Liver (tissue), 9 donors: ENCODE measurements around the gene SMPD2. TPM values are rescaled to one million over a fixed set of nuclear protein-coding genes. Genes with fewer than 3 reads are reported as not detected.

Source experiments
- DNase-seq: peaks from one replicate; pipeline ENCODE4 v3.0.0-alpha.2; 2017; ENCODE audit warnings: low spot score
- H3K27ac ChIP-seq, 2 donors: one replicate each; pipeline ENCODE4 v1.7.0; 2013; ENCODE audit warnings: inconsistent platforms in 2 of 2, low read length in 2 of 2, control low read depth in 1 of 2, low read depth in 1 of 2, mild to moderate bottlenecking in 1 of 2
- H3K27me3 ChIP-seq, 4 donors: one replicate each; pipeline versions ENCODE4 v1.6.1 to v1.7.0; 2013; ENCODE audit warnings: low read length in 3 of 4, inconsistent platforms in 1 of 4, mild to moderate bottlenecking in 1 of 4, moderate library complexity in 1 of 4; ENCODE audit not compliant: control insufficient read depth in 4 of 4, insufficient read depth in 4 of 4
- H3K36me3 ChIP-seq, 4 donors: one replicate each; pipeline versions ENCODE4 v1.6.1 to v1.7.0; 2013; ENCODE audit warnings: low read length in 3 of 4, mild to moderate bottlenecking in 3 of 4, low read depth in 1 of 4, moderate library complexity in 1 of 4; ENCODE audit not compliant: control insufficient read depth in 4 of 4, insufficient read depth in 3 of 4
- H3K4me1 ChIP-seq, 4 donors: one replicate each; pipeline versions ENCODE4 v1.6.1 to v1.7.0; 2013; ENCODE audit warnings: low read length in 3 of 4, mild to moderate bottlenecking in 3 of 4, moderate library complexity in 1 of 4; ENCODE audit not compliant: control insufficient read depth in 4 of 4, insufficient read depth in 4 of 4
- H3K4me3 ChIP-seq, 3 donors: one replicate each; pipeline versions ENCODE4 v1.6.1 to v1.7.0; 2013; ENCODE audit warnings: low read length in 3 of 3, control low read depth in 1 of 3, low read depth in 1 of 3, mild to moderate bottlenecking in 1 of 3
- H3K9ac ChIP-seq, 2 donors: one replicate each; pipeline ENCODE4 v1.7.0; 2013; ENCODE audit warnings: low read length in 2 of 2, mild to moderate bottlenecking in 2 of 2, moderate library complexity in 2 of 2, control low read depth in 1 of 2, low read depth in 1 of 2
- H3K9me3 ChIP-seq, 4 donors: one replicate each; pipeline versions ENCODE4 v1.6.1 to v1.7.0; 2013; ENCODE audit warnings: low read length in 3 of 4; ENCODE audit not compliant: control insufficient read depth in 4 of 4
- ATF3 ChIP-seq: IDR thresholded peaks from 2 replicates; pipeline ENCODE4 v1.6.1; 2016; ENCODE audit warnings: antibody characterized with exemption
- EGR1 ChIP-seq, 2 donors: IDR thresholded peaks; 2 replicates each; pipeline ENCODE4 v1.6.1; 2016 to 2018; ENCODE audit warnings: antibody characterized with exemption in 2 of 2, low read depth in 2 of 2
- FOXA1 ChIP-seq: IDR thresholded peaks from 2 replicates; pipeline ENCODE4 v1.6.1; 2016; ENCODE audit warnings: antibody characterized with exemption
- GABPA ChIP-seq, 2 donors: IDR thresholded peaks in 1 of 2; conservative IDR thresholded peaks in 1 of 2; 2 replicates each; pipeline ENCODE4 v1.6.1; 2016; ENCODE audit warnings: antibody characterized with exemption in 2 of 2, mild to moderate bottlenecking in 1 of 2, moderate library complexity in 1 of 2
- HNF4G ChIP-seq: IDR thresholded peaks from 2 replicates; pipeline ENCODE4 v1.6.1; 2016; ENCODE audit warnings: antibody characterized with exemption
- JUND ChIP-seq, 2 donors: IDR thresholded peaks; 2 replicates each; pipeline ENCODE4 v1.6.1; 2016; ENCODE audit warnings: antibody characterized with exemption in 2 of 2
- MAX ChIP-seq: IDR thresholded peaks from 2 replicates; pipeline ENCODE4 v1.6.1; 2016; ENCODE audit warnings: antibody characterized with exemption
- NR2F2 ChIP-seq: IDR thresholded peaks from 2 replicates; pipeline ENCODE4 v1.6.1; 2016; ENCODE audit warnings: antibody characterized with exemption
- RAD21 ChIP-seq, 2 donors: IDR thresholded peaks; 2 replicates each; pipeline ENCODE4 v1.6.1; 2016; ENCODE audit warnings: antibody characterized with exemption in 2 of 2, mild to moderate bottlenecking in 2 of 2
- REST ChIP-seq: IDR thresholded peaks from 2 replicates; pipeline ENCODE4 v1.6.1; 2016; ENCODE audit warnings: antibody characterized with exemption, mild to moderate bottlenecking
- RXRA ChIP-seq, 2 donors: IDR thresholded peaks; 2 replicates each; pipeline ENCODE4 v1.6.1; 2017 to 2018; ENCODE audit warnings: antibody characterized with exemption in 2 of 2, mild to moderate bottlenecking in 1 of 2
- SP1 ChIP-seq: IDR thresholded peaks from 2 replicates; pipeline ENCODE4 v1.6.1; 2018; ENCODE audit warnings: antibody characterized with exemption, mild to moderate bottlenecking
- TAF1 ChIP-seq: conservative IDR thresholded peaks from 2 replicates; pipeline ENCODE4 v1.6.1; 2016; ENCODE audit warnings: antibody characterized with exemption, mild to moderate bottlenecking
- YY1 ChIP-seq: IDR thresholded peaks from 2 replicates; pipeline ENCODE4 v1.6.1; 2016; ENCODE audit warnings: antibody characterized with exemption, mild to moderate bottlenecking
- ZBTB33 ChIP-seq: IDR thresholded peaks from 2 replicates; pipeline ENCODE4 v1.6.1; 2016; ENCODE audit warnings: antibody characterized with exemption
- WGBS: extraction: QIAGEN DNeasy Blood & Tissue Kit; methylation state at CpG from one replicate; pipeline ENCODE4 v1.1.7; 2013; 5-methylcytosine and 5-hydroxymethylcytosine counted together
- polyA plus RNA-seq, 2 donors: library from polyadenylated mRNA; stranded (reverse) in 1 of 2; unstranded in 1 of 2; fragments of 200-250 nt in 1 of 2; fragments of >200 nt in 1 of 2; fragmentation: Nextera tagmentation in 1 of 2; extraction: Ambion mirVana in 1 of 2; gene quantifications; one replicate each; pipeline versions ENCODE4 v1.2.1 to v1.2.3, GENCODE V29; 2013 to 2015
- total RNA-seq, 2 donors: library from RNA; depleted of rRNA; stranded (reverse); fragments of >200 nt; gene quantifications; one replicate each; pipeline ENCODE4 v1.2.3, GENCODE V29; 2014
- TF ChIP-seq, protein P1 (sequence below): fragments of 150-350 bp; IDR thresholded peaks from 2 replicates; pipeline ENCODE4 v1.5.1; 2017; ENCODE audit warnings: improper control_type of control experiment, low read depth, low read length; ENCODE audit not compliant: missing input control
- donor health status: healthy.
- donor health status: healthy.
- donor health status: healthy.
- donor health status: healthy.
- donor health status: healthy.

SMPD2 gene
- total and polyA plus RNA-seq, 4 donors: 3.3 to 5.1 (median 4.2) TPM

DNA sequence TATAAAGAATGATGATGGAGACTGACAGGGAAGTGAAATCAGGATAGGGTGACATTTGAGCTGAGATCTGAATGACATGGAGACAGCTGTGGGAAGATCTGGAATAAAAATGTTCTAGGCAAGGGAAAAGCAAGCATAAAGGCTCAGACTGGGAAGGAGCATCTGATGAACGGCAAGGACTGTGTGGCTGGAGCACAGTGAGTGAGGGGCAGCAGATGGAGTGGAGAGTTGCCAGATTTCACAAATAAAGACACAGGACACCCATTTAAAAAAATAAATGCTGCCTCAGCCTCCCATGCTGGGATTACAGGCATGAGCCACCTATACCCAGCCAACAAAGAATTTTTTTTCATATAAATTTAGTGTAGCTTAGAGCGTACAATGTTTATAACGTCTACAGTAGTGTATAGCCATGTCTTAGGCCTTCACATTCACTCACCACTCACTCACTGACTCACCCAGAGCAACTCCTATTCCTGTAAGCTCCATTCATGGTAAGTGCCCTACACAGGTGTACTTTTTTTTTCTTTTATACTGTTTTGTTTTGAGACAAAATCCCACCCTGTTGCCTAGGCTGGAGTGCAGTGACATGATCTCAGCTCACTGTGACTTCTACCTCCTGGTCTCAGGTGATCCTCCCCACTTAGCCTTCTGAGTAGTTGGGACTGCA is 44.9 kb downstream of the SMPD2 start (continued):
- TF ChIP-seq, protein P1, sequence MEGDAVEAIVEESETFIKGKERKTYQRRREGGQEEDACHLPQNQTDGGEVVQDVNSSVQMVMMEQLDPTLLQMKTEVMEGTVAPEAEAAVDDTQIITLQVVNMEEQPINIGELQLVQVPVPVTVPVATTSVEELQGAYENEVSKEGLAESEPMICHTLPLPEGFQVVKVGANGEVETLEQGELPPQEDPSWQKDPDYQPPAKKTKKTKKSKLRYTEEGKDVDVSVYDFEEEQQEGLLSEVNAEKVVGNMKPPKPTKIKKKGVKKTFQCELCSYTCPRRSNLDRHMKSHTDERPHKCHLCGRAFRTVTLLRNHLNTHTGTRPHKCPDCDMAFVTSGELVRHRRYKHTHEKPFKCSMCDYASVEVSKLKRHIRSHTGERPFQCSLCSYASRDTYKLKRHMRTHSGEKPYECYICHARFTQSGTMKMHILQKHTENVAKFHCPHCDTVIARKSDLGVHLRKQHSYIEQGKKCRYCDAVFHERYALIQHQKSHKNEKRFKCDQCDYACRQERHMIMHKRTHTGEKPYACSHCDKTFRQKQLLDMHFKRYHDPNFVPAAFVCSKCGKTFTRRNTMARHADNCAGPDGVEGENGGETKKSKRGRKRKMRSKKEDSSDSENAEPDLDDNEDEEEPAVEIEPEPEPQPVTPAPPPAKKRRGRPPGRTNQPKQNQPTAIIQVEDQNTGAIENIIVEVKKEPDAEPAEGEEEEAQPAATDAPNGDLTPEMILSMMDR: no peak
- TF ChIP-seq ZBTB33 (no peak), EGR1 (IDR thresholded peaks at IDR 0.05; ENCODE audit: low read depth in 2 of 2) (no peak), YY1 (no peak)

- DNase-seq: no peak
- WGBS: 71% methylated on average over 1 of the region's 1 CpG
- H3K9ac ChIP-seq: no peak overlapping the region
- H3K4me3 ChIP-seq: no peak overlapping the region
- no peaks in the 10 kb centered on the region for H3K9me3 ChIP-seq
- H3K27me3 ChIP-seq: no peaks in the 10 kb centered on the region
- TF ChIP-seq ATF3: no peak
- no peak for TF ChIP-seq REST
- TF ChIP-seq, protein P1: no peak
- TF ChIP-seq ZBTB33: no peak
- TF ChIP-seq YY1: no peak
- no peak for TF ChIP-seq MAX
- TF ChIP-seq GABPA (IDR thresholded peaks at IDR 0.05 in 1 of 2, conservative IDR thresholded peaks at IDR 0.05 in 1 of 2): no peak
- TF ChIP-seq RAD21 (IDR thresholded peaks at IDR 0.05): no peak
- no peak for TF ChIP-seq EGR1 (IDR thresholded peaks at IDR 0.05; ENCODE audit: low read depth in 2 of 2)
- no peak for TF ChIP-seq FOXA1
- TF ChIP-seq SP1: no peak
- no peak for TF ChIP-seq NR2F2
- no peak for TF ChIP-seq RXRA (IDR thresholded peaks at IDR 0.05)
- TF ChIP-seq HNF4G: no peak
- no peak for TF ChIP-seq TAF1
- TF ChIP-seq JUND (IDR thresholded peaks at IDR 0.05): no peak
- no peak overlapping the region for H3K27ac ChIP-seq
- H3K4me1 ChIP-seq: peaks cover 0 to 10% (median 1%) of the 10 kb centered on the region in 4 donors
- H3K36me3 ChIP-seq: peaks cover 0 to 4% (median 0%) of the 10 kb centered on the region in 4 donors
Observed at GRCh38 chr6:109486068-109486467, 45.5 kb downstream of the SMPD2 start.
